AG04450 (cell line): Measurements from ENCODE around the gene NPR1. TPM values are rescaled to one million over a fixed set of nuclear protein-coding genes. Genes with fewer than 3 reads are reported as not detected.

Source experiments
- CTCF ChIA-PET: fragments of 300-600, 350-600 bp; formaldehyde crosslinking; extraction: SDS; loops from one replicate; lab custom pipeline; 2022; ENCODE audit warnings: antibody characterized with exemption, inconsistent platforms; lab: Charles Lee
- POLR2A ChIA-PET: fragments of 350-600 bp; formaldehyde crosslinking; extraction: SDS; loops from one replicate; lab custom pipeline; 2021; ENCODE audit warnings: antibody characterized with exemption, inconsistent platforms; lab: Yijun Ruan, JAX
- DNase-seq: peaks from one replicate; pipeline ENCODE4 v3.0.0-alpha.2; 2011; ENCODE audit warnings: low read depth, low spot score
- H3K27ac ChIP-seq: one replicate; pipeline ENCODE4 v1.5.1; 2012; ENCODE audit warnings: low read depth, low read length, control low read depth
- H3K27me3 ChIP-seq: one replicate; pipeline ENCODE4 v1.6.0; 2012; ENCODE audit warnings: low read length; ENCODE audit not compliant: control insufficient read depth, insufficient read depth
- H3K4me3 ChIP-seq: 2 replicates; pipeline ENCODE4 v1.5.1; 2011; ENCODE audit warnings: mild to moderate bottlenecking, low read depth, low read length, control low read depth
- H3K9me3 ChIP-seq: 2 replicates; pipeline ENCODE4 v1.5.1; 2012; ENCODE audit warnings: low read length; ENCODE audit not compliant: control insufficient read depth, insufficient read depth
- polyA plus RNA-seq: library from polyadenylated mRNA; depleted of rRNA; stranded (reverse); fragments of >200 nt; gene quantifications from 2 replicates; pipeline ENCODE4 v1.2.3, GENCODE V29; 2011
- TF ChIP-seq, protein P1 (sequence below): IDR thresholded peaks from 2 replicates; pipeline ENCODE4 v1.5.1; 2011; ENCODE audit warnings: low read depth, low read length, control low read depth, inconsistent platforms

NPR1 gene
- polyA plus RNA-seq, 1 experiment, result 0.02 TPM

GRCh38 chr1:153677718-153678518, 570 bp upstream of the NPR1 start:
- DNase-seq, result no peak
- H3K27me3 ChIP-seq, result peaks cover 50% of the 10 kb centered on the region
- CTCF ChIA-PET, result interaction anchor here (0.6 to 2.5 kb wide), 24 partner anchors 9 to 311 kb away, joined by 3 to 50 read pairs (median 4); partner anchors contain the start of genes CHTOP and INTS3
- POLR2A ChIA-PET, result no interaction called here
- TF ChIP-seq, protein P1, sequence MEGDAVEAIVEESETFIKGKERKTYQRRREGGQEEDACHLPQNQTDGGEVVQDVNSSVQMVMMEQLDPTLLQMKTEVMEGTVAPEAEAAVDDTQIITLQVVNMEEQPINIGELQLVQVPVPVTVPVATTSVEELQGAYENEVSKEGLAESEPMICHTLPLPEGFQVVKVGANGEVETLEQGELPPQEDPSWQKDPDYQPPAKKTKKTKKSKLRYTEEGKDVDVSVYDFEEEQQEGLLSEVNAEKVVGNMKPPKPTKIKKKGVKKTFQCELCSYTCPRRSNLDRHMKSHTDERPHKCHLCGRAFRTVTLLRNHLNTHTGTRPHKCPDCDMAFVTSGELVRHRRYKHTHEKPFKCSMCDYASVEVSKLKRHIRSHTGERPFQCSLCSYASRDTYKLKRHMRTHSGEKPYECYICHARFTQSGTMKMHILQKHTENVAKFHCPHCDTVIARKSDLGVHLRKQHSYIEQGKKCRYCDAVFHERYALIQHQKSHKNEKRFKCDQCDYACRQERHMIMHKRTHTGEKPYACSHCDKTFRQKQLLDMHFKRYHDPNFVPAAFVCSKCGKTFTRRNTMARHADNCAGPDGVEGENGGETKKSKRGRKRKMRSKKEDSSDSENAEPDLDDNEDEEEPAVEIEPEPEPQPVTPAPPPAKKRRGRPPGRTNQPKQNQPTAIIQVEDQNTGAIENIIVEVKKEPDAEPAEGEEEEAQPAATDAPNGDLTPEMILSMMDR, result peak; percentile 96
- no peak overlapping the region for H3K27ac ChIP-seq
- peak overlapping the region; percentile 45 for H3K4me3 ChIP-seq
- no peaks in the 10 kb centered on the region; the same call in 1 of the 2 replicates for H3K9me3 ChIP-seq

DNA sequence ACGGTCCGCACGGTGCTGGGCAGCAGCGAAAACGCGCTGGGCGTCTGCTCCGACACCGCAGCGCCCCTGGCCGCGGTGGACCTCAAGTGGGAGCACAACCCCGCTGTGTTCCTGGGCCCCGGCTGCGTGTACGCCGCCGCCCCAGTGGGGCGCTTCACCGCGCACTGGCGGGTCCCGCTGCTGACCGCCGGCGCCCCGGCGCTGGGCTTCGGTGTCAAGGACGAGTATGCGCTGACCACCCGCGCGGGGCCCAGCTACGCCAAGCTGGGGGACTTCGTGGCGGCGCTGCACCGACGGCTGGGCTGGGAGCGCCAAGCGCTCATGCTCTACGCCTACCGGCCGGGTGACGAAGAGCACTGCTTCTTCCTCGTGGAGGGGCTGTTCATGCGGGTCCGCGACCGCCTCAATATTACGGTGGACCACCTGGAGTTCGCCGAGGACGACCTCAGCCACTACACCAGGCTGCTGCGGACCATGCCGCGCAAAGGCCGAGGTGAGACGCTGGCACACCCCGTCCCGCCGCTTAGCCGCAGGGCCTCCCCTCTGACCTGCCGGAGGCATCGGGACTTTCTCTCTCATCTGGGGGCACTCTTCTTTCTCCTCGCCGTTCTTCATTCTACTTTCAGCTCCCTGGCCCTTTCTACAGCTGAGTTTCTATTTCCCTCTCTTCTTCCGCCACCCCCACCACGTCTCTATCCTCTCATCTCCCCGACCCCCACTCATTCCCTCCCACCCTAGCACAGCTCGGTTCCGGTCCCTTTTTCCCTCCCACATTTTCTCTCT, 1.0 kb downstream of the NPR1 start:
- CTCF ChIA-PET, result interaction anchor here (0.7 to 1.0 kb wide), 4 partner anchors 71 to 184 kb away, joined by 3 read pairs; no protein-coding TSS in a partner anchor
- H3K27me3 ChIP-seq, result peaks cover 57% of the 10 kb centered on the region
- peak overlapping the region; percentile 45 for H3K4me3 ChIP-seq
- POLR2A ChIA-PET, result interaction anchor here (0.6 kb wide), 1 partner anchor 106 kb away, joined by 3 read pairs; no protein-coding TSS in a partner anchor
- no peak for DNase-seq
- TF ChIP-seq, protein P1, result 0 out of 2 replicates have a peak, but pooled peaks have one; percentile 5
- H3K9me3 ChIP-seq, result no peaks in the 10 kb centered on the region; the same call in 1 of the 2 replicates
- no peak overlapping the region for H3K27ac ChIP-seq

DNA sequence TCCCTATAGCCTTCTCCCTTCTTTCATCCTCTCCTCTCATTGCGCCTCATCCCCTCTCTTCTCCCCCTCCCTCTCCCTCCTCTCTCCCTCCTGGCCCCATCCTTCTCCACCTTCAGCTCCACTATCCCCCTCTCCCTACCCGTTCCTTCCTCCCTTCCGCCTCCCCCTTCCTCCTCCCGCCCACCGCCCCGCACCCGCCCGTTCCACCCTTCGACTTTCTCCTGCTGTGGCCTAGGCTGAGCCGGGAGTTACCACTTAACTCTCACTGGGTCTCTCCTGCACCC, 1.6 kb downstream of the NPR1 start:
- Histone ChIP-seq H3K27me3 (peaks cover 63% of the 10 kb centered on the region), H3K4me3 (no peak overlapping the region), H3K27ac (no peak overlapping the region), H3K9me3 (no peaks in the 10 kb centered on the region; the same call in 1 of the 2 replicates)
- TF ChIP-seq, protein P1, result no peak
- DNase-seq, result no peak
- ChIA-PET POLR2A (interaction anchor here (0.6 kb wide), 1 partner anchor 105 kb away, joined by 3 read pairs; no protein-coding TSS in a partner anchor), CTCF (interaction anchor here (0.7 to 1.0 kb wide), 4 partner anchors 71 to 184 kb away, joined by 3 read pairs; no protein-coding TSS in a partner anchor)

DNA sequence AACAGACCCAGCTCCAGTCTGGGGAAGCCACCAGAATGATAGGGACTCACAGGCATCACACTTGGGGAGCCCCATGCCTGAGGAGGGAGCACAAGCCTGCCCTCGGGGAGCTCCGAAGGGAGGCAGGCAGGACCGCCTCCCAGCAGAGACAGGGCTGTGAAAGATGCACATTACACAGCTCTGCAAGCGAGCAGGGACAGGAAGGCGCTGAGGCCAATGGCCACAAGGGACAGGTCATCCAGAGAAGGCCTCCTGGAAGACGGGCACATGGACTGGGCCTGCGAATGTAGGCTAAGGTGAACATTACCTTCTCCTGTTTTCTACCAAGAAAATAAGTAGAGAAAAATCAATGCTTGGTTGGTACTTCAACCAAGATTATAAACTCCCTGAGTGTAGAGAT, 4.2 kb downstream of the NPR1 start:
- ChIA-PET POLR2A (no interaction called here), CTCF (no interaction called here)
- TF ChIP-seq, protein P1, result no peak
- H3K9me3 ChIP-seq, result no peaks in the 10 kb centered on the region; the same call in 1 of the 2 replicates
- peaks cover 80% of the 10 kb centered on the region for H3K27me3 ChIP-seq
- H3K27ac ChIP-seq, result no peak overlapping the region
- no peak for DNase-seq
- no peak overlapping the region for H3K4me3 ChIP-seq
